Stimulated activated CD8-positive, alpha-beta memory T cell treated with anti-CD3 and anti-CD28 coated beads, Interleukin-7, amount 100 ng/mL, for 4 hours (primary cell): ENCODE results near the gene OR6X1.

ENCODE experiments used
- DNase-seq, 2 donors: peaks; one replicate each; pipeline ENCODE4 v3.0.0-alpha.2; 2020; ENCODE audit warnings: low read depth in 2 of 2

Gene OR6X1, protein sequence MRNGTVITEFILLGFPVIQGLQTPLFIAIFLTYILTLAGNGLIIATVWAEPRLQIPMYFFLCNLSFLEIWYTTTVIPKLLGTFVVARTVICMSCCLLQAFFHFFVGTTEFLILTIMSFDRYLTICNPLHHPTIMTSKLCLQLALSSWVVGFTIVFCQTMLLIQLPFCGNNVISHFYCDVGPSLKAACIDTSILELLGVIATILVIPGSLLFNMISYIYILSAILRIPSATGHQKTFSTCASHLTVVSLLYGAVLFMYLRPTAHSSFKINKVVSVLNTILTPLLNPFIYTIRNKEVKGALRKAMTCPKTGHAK

DNA sequence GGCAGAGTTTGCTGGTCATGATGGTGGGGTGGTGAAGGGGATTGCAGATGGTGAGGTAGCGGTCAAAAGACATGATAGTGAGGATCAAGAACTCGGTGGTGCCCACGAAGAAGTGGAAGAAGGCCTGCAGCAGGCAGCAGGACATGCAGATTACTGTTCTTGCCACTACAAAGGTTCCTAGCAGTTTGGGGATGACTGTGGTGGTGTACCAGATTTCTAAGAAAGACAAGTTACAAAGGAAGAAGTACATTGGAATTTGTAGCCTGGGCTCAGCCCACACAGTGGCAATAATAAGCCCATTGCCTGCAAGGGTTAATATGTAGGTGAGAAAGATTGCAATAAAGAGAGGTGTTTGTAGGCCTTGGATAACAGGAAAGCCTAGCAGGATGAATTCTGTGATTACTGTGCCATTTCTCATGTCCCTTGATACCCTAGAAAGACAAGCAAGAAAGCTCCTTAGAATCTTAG is at the start of gene OR6X1:
TSS of gene OR6X1 (minus strand) at position 418 of the 468 bp plus-strand sequence. CDS start at position 418, 0 bp downstream.
- DNase-seq, result no peak

- no peak for DNase-seq
These were observed 47.4 kb upstream of the OR6X1 start for GRCh38 chr11:123801765-123802164.

DNA sequence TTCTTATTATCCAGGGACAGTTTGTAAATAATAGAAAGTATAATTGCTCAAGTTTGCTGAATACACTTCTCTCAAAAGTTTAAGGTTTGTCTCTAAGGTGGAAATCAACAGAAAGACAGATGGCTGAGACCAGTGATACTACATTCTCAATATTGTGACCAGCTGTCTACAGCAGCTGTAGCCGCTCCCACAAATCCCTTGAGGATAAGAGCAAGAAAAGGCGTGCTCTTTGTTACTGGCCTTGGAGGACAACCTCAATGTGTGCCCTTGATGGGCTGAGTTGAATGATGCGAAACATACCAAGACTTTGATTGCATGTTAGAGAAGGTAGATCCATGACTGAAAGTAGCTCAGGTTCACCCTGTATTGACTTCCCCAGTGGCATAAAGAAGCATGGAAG is 45.7 kb upstream of the OR6X1 start:
- DNase-seq, result no peak

DNA sequence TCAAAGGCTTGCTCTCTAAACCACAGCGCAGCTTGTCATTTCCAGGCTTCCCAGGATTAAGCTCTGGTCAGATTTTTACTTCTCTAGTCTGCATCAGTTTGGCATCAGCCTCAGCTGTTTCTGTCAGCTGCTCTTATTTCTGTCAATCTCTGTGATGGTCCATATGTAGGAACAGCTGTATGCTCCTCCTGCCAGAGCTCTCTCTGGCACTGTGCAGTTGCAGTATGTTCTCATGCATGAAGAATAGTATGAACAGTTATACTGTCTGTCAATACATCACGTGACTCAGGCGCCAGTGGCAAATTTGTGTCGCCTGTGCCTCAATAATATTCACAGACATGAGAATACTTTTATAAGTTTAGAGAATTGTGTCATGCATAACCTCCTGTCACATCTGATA is 45.1 kb upstream of the OR6X1 start:
- DNase-seq, result no peak

GRCh38 chr11:123798513-123799252 is 44.4 kb upstream of the OR6X1 start:
- no peak for DNase-seq

GRCh38 chr11:123798079-123798478 is 43.8 kb upstream of the OR6X1 start:
- DNase-seq, result no peak

DNA sequence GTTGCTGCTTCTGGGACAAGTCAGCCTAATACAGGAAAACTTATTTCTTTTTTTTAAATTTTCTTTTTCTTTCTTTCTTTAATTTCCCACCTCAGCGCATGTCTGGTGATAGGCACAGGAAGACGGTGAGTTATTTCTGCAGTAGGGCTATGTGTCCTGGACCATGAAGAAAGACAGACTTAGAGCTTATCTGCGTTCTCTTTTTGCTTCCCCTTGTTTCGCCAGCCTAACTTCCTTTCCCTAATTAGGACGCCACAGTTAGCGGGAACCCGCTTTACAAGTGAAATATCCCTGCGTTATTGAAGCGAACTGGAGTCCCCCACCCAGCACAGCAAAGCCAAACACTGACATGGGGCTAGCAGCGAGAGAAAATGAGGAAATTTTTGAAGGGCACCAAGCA is 43.2 kb upstream of the OR6X1 start:
- DNase-seq, result no peak

- no peak for DNase-seq
These were observed 42.8 kb upstream of the OR6X1 start for GRCh38 chr11:123797114-123797513.

GRCh38 chr11:123796226-123796625 is 41.9 kb upstream of the OR6X1 start:
- DNase-seq, result no peak

- DNase-seq, result no peak
These were observed 29.2 kb upstream of the OR6X1 start for GRCh38 chr11:123783536-123783935.

DNA sequence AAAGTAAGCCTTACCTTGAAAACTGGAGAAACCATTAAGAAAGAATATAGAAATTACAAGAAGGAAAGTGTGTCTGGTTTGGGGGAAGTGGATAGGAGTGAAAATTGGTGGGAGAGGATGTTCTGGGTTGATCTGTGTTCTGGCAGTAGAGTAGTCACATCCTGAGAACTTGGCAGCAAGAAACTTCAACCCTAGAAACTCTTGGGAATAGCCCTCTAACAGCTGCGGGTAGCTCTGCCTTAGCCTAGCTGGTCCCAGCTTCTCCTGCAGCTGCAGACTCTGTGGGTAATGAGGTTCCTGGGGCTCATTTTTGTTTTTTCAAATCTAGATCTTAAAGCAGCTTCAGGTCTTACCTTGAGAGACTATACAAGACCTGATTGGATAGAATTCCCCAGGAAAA is 24.2 kb upstream of the OR6X1 start:
- DNase-seq, result no peak

DNA sequence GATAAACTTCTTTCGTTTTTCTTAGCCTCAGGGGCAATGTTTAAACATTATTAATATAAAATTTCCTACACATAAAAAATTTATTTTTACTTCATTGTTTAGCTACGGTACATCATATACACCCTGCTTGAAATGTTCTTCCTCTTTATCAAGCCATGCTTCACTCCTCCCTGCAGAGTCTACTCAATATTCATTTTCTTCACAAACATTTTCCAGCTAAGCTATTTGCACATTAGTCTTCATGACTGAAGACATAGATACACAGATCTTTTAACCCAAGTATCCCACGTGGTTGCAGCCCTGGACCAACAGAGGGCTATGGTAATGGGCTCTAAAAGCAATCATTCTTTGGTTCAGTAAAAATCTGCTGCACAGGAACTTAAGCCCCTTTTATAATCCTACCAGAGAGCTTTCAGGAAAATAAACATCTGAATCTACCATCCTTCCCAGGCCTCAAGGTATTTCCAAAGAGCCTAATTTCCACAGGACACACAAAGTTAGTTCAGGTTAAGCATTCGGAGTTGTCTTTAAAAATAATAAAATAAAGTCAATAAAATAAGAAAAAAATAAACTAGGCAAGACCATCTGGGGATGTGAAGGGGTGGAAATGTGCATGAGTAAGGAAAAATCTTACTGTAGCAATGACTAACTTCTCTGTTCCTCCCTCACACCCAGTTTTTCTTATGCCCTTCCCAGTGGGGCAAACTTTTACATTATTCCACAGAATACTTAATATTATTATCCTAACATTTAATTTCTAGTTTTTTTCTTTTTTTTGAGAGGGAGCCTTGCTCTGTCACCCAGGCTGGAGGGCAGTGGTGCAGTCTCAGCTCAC is 21.6 kb upstream of the OR6X1 start:
- DNase-seq, result no peak

DNA sequence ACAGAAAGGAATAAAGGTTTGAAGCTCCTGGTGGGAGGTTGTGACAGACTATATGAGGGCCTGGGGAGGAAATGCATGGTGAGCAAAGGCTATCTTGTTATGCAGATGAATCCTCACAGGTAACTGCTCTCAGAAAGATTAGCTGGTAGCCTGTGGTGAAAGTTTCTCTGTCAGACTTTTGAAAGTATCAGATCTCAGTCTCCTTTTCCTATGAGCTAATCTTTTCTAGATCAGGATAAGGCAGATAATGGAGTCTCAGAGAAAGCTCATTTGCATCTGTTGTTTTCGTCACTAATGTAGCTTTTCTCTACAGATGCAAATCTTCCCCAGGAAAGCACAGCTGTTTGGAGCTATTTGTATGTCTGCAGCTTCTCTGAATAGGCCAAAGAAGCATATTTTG is 21.0 kb upstream of the OR6X1 start:
- no peak for DNase-seq

- no peak for DNase-seq
These were observed 19.6 kb upstream of the OR6X1 start for GRCh38 chr11:123773959-123774358.

- DNase-seq, result no peak
These were observed 18.7 kb upstream of the OR6X1 start for GRCh38 chr11:123773026-123773425.

DNA sequence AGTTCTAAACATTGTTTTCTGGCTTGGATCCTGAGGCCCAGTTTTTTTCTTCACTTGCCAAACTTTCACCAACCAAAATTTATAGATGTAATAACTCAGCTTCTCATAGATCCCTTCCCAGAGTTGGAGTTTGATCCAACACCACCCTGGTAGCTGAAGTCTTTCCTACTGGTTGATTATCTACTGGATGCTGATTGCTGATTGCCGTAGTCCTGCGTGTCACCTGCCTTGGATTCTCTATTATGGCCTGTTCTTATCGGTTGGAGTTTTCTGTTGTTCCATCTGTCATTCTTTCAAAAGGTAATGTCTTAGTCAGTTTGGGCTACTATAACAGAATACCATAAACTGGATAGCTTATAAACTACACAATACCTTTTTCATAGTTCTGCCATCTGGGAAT is 17.3 kb upstream of the OR6X1 start:
- no peak for DNase-seq

GRCh38 chr11:123770712-123771111 is 16.4 kb upstream of the OR6X1 start:
- DNase-seq, result no peak

- DNase-seq, result no peak
These were observed 11.3 kb upstream of the OR6X1 start for GRCh38 chr11:123765601-123766000.

- no peak for DNase-seq
These were observed 8.1 kb upstream of the OR6X1 start for GRCh38 chr11:123762422-123762821.

DNA sequence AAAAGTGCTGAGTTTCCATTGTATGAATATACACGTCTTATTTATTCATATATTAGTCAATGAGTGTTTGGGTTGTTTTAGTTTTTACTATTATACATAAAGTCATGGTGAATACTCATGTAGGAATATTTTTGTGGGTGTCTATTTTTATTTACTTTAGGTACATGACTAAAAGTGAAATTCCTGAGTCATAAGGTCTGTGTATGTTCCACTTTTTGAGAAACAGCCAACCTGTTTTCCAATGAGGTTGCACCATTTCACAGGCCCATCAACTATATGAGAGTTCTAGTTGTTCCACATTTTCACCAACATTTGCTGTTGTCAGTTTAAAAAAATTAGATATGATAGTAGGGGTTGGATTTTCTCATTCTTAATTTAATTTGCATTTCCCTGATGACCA is 6.6 kb upstream of the OR6X1 start:
- DNase-seq, result no peak

GRCh38 chr11:123757976-123758375 is 3.7 kb upstream of the OR6X1 start:
- DNase-seq, result no peak

- no peak for DNase-seq
These were observed 1.5 kb upstream of the OR6X1 start for GRCh38 chr11:123755813-123756212.
